Heart left ventricle (tissue), 13 donors: Measurements from ENCODE around the gene LOXHD1.

Experiments used
- CTCF ChIP-seq, 12 donors: fragments of 200-600 bp; sonication (generic) in 4 of 12; IDR thresholded peaks; one replicate each; pipeline versions ENCODE4 v1.5.0 to v1.8.0; 2018 to 2022; ENCODE audit warnings: antibody characterized with exemption in 12 of 12, mild to moderate bottlenecking in 5 of 12
- POLR2A ChIP-seq, 2 donors: fragments of 450-650 bp; IDR thresholded peaks; one replicate each; pipeline ENCODE4 v1.6.1; 2017; ENCODE audit warnings: antibody characterized with exemption in 2 of 2, mild to moderate bottlenecking in 2 of 2, moderate library complexity in 2 of 2
- donor health status: ischemic (EF 13 %, LVEDD 7.1; RV severe dilation, severe dysfunction).
- donor health status: DM: no; HTN: yes; CAD: no.
- donor health status: DM: no; HTN: no; CAD: no.
- donor health status: ischemic (EF 25% LVEDD 6.9; RV normal size, moderate dysfunction).
- donor health status: ischemic (EF 25% LVEDD 5.7; RV mildly dilated, moderate dysfunction).
- donor health status: ischemic (EF 35%, LVEDD 5.7; RV mildly dilated, moderate dysfunction).
- donor health status: nonischemic (EF 11% LVEDD 7.7; RV severe dilation, severe dysfunction).
- donor health status: DM: yes; HTN: yes; CAD: no.
- donor health status: PGD.
- donor health status: ischemic (EF 29% LVEDD 5.4; RV normal size, mild dysfunction).
- donor health status: nonischemic (EF 23%, LVEDD 6.1; RV moderate dilation, normal function).

GRCh38 chr18:46480226-46480625 is 176.8 kb downstream of the LOXHD1 start:
- TF ChIP-seq CTCF (IDR thresholded peaks at IDR 0.05) (no peak), POLR2A (IDR thresholded peaks at IDR 0.05) (no peak)
